T-helper 1 cell treated with Interleukin-12 subunit alpha and Interleukin-12 subunit beta and Interleukin-4 antibody, amounts not matched to agents 30 μg/mL and 1 μg/mL, for 36 hours (primary cell): ENCODE data around the gene EIF4B.
A peak's percentile ranks its signal among the peaks of the same experiment; 100 is the strongest.
"Not testable (repeated sequence)": the region's sequence is repeated elsewhere in the genome, so short reads cannot be mapped to it uniquely, and the experiment has no call there.

Experiments used
- H3K27ac Mint-ChIP-seq: one replicate; pipeline ENCODE4 v1.8.0; 2021; ENCODE audit warnings: mild to moderate bottlenecking, mixed read lengths
- H3K27me3 Mint-ChIP-seq: one replicate; pipeline ENCODE4 v1.8.0; 2021; ENCODE audit warnings: low read depth, mixed read lengths
- H3K36me3 Mint-ChIP-seq: one replicate; pipeline ENCODE4 v1.8.0; 2021; ENCODE audit warnings: low read depth, mixed read lengths
- H3K4me1 Mint-ChIP-seq: one replicate; pipeline ENCODE4 v1.8.0; 2021; ENCODE audit warnings: low read depth, mixed read lengths
- H3K4me3 Mint-ChIP-seq: one replicate; pipeline ENCODE4 v1.8.0; 2021; ENCODE audit warnings: mild to moderate bottlenecking, moderate library complexity, mixed read lengths
- H3K9me3 Mint-ChIP-seq: one replicate; pipeline ENCODE4 v1.8.0; 2021; ENCODE audit warnings: mixed read lengths

EIF4B gene

GRCh38 chr12:53011889-53012288, 5.6 kb downstream of the EIF4B start:
- no peak overlapping the region for H3K4me3 Mint-ChIP-seq
- no peaks in the 10 kb centered on the region for H3K27me3 Mint-ChIP-seq
- peaks cover 40% of the 10 kb centered on the region for H3K4me1 Mint-ChIP-seq
- no peaks in the 10 kb centered on the region for H3K9me3 Mint-ChIP-seq
- H3K36me3 Mint-ChIP-seq: peaks cover 26% of the 10 kb centered on the region
- no peak overlapping the region for H3K27ac Mint-ChIP-seq

GRCh38 chr12:53012928-53013327, 6.7 kb downstream of the EIF4B start:
- Mint-ChIP-seq H3K4me3 (no peak overlapping the region), H3K27ac (no peak overlapping the region), H3K4me1 (peaks cover 32% of the 10 kb centered on the region), H3K36me3 (peaks cover 24% of the 10 kb centered on the region), H3K9me3 (no peaks in the 10 kb centered on the region), H3K27me3 (no peaks in the 10 kb centered on the region)

GRCh38 chr12:53014709-53015108, 8.5 kb downstream of the EIF4B start:
- H3K4me3 Mint-ChIP-seq: no peak overlapping the region
- H3K9me3 Mint-ChIP-seq: no peaks in the 10 kb centered on the region
- H3K36me3 Mint-ChIP-seq: peaks cover 24% of the 10 kb centered on the region
- H3K27ac Mint-ChIP-seq: no peak overlapping the region
- peaks cover 22% of the 10 kb centered on the region for H3K4me1 Mint-ChIP-seq
- no peaks in the 10 kb centered on the region for H3K27me3 Mint-ChIP-seq

- Mint-ChIP-seq H3K27ac (no peak overlapping the region), H3K27me3 (no peaks in the 10 kb centered on the region), H3K4me1 (no peaks in the 10 kb centered on the region), H3K4me3 (no peak overlapping the region), H3K9me3 (no peaks in the 10 kb centered on the region), H3K36me3 (peaks cover 39% of the 10 kb centered on the region)
These were observed 19.0 kb downstream of the EIF4B start for GRCh38 chr12:53025250-53025649.

- H3K4me3 Mint-ChIP-seq, H3K4me1 Mint-ChIP-seq, H3K27me3 Mint-ChIP-seq, H3K9me3 Mint-ChIP-seq, H3K27ac Mint-ChIP-seq: not testable (repeated sequence)
- peaks cover 42% of the 10 kb centered on the region for H3K36me3 Mint-ChIP-seq
These were observed 20.8 kb downstream of the EIF4B start for GRCh38 chr12:53027014-53027413.

- H3K4me1 Mint-ChIP-seq: peaks cover 9% of the 10 kb centered on the region
- no peaks in the 10 kb centered on the region for H3K27me3 Mint-ChIP-seq
- no peaks in the 10 kb centered on the region for H3K9me3 Mint-ChIP-seq
- no peak overlapping the region for H3K4me3 Mint-ChIP-seq
- peaks cover 42% of the 10 kb centered on the region for H3K36me3 Mint-ChIP-seq
- no peak overlapping the region for H3K27ac Mint-ChIP-seq
These were observed 25.4 kb downstream of the EIF4B start for GRCh38 chr12:53031616-53032015.

GRCh38 chr12:53033832-53034231, 27.6 kb downstream of the EIF4B start:
- not testable (repeated sequence) for H3K27ac Mint-ChIP-seq, H3K9me3 Mint-ChIP-seq, H3K4me3 Mint-ChIP-seq, H3K27me3 Mint-ChIP-seq
- Mint-ChIP-seq H3K36me3 (peaks cover 51% of the 10 kb centered on the region), H3K4me1 (peaks cover 18% of the 10 kb centered on the region)

- Mint-ChIP-seq H3K27me3 (no peaks in the 10 kb centered on the region), H3K36me3 (peaks cover 56% of the 10 kb centered on the region), H3K27ac (peak overlapping the region; percentile 45), H3K4me1 (peaks cover 23% of the 10 kb centered on the region), H3K9me3 (no peaks in the 10 kb centered on the region), H3K4me3 (no peak overlapping the region)
These were observed 28.2 kb downstream of the EIF4B start for GRCh38 chr12:53034459-53034858.

GRCh38 chr12:53036802-53037201, 30.5 kb downstream of the EIF4B start:
- Mint-ChIP-seq H3K4me3 (no peak overlapping the region), H3K27ac (no peak overlapping the region), H3K27me3 (no peaks in the 10 kb centered on the region), H3K36me3 (peaks cover 54% of the 10 kb centered on the region), H3K4me1 (peaks cover 22% of the 10 kb centered on the region), H3K9me3 (no peaks in the 10 kb centered on the region)

- Mint-ChIP-seq H3K27me3 (no peaks in the 10 kb centered on the region), H3K4me1 (peaks cover 18% of the 10 kb centered on the region), H3K4me3 (no peak overlapping the region), H3K36me3 (peaks cover 48% of the 10 kb centered on the region), H3K27ac (no peak overlapping the region), H3K9me3 (no peaks in the 10 kb centered on the region)
These were observed 33.6 kb downstream of the EIF4B start for GRCh38 chr12:53039851-53040250.

- Mint-ChIP-seq H3K9me3 (no peaks in the 10 kb centered on the region), H3K4me1 (peaks cover 26% of the 10 kb centered on the region), H3K27me3 (no peaks in the 10 kb centered on the region), H3K27ac (no peak overlapping the region), H3K36me3 (peaks cover 34% of the 10 kb centered on the region), H3K4me3 (no peak overlapping the region)
These were observed 36.6 kb downstream of the EIF4B start for GRCh38 chr12:53042607-53043454.

- H3K36me3 Mint-ChIP-seq: peaks cover 24% of the 10 kb centered on the region
- no peaks in the 10 kb centered on the region for H3K9me3 Mint-ChIP-seq
- peaks cover 18% of the 10 kb centered on the region for H3K4me1 Mint-ChIP-seq
- H3K27ac Mint-ChIP-seq: no peak overlapping the region
- no peaks in the 10 kb centered on the region for H3K27me3 Mint-ChIP-seq
- H3K4me3 Mint-ChIP-seq: no peak overlapping the region
These were observed 37.9 kb downstream of the EIF4B start for GRCh38 chr12:53044052-53044581.

GRCh38 chr12:53044896-53045695, 38.8 kb downstream of the EIF4B start:
- H3K4me1 Mint-ChIP-seq: peaks cover 16% of the 10 kb centered on the region
- peaks cover 18% of the 10 kb centered on the region for H3K36me3 Mint-ChIP-seq
- H3K4me3 Mint-ChIP-seq: peak overlapping the region; percentile 31
- H3K27ac Mint-ChIP-seq: peak overlapping the region; percentile 42
- no peaks in the 10 kb centered on the region for H3K27me3 Mint-ChIP-seq
- H3K9me3 Mint-ChIP-seq: no peaks in the 10 kb centered on the region

GRCh38 chr12:53045696-53046045, 39.4 kb downstream of the EIF4B start:
- Mint-ChIP-seq H3K27ac (no peak overlapping the region), H3K4me3 (peak overlapping the region; percentile 96), H3K4me1 (peaks cover 16% of the 10 kb centered on the region), H3K27me3 (no peaks in the 10 kb centered on the region), H3K36me3 (peaks cover 17% of the 10 kb centered on the region), H3K9me3 (no peaks in the 10 kb centered on the region)
